Frontal cortex (tissue), 4 donors: Measurements from ENCODE around the gene KIAA0513. TPM values are rescaled to one million over a fixed set of nuclear protein-coding genes. Genes with fewer than 3 reads are reported as not detected.
"Not testable (repeated sequence)": the region's sequence is repeated elsewhere in the genome, so short reads cannot be mapped to it uniquely, and the experiment has no call there.

ENCODE experiments used
- DNase-seq, 2 donors: peaks; one replicate each; pipeline ENCODE4 v3.0.0; 2012; ENCODE audit warnings: low spot score in 2 of 2
- FAIRE-seq: peaks from 2 replicates; lab custom pipeline; 2012; peaks lifted over from hg19 to GRCh38; lab: Jason Lieb, UNC
- total RNA-seq: library from RNA; depleted of rRNA; stranded (reverse); fragments of >200 nt; gene quantifications from one replicate; pipeline ENCODE4 v1.2.3, GENCODE V29; 2014
- donor health status: control.
- donor health status: control.
- donor health status: control.

Gene KIAA0513
- total RNA-seq, 1 donor from 2014 or later: 55.8 TPM

DNA sequence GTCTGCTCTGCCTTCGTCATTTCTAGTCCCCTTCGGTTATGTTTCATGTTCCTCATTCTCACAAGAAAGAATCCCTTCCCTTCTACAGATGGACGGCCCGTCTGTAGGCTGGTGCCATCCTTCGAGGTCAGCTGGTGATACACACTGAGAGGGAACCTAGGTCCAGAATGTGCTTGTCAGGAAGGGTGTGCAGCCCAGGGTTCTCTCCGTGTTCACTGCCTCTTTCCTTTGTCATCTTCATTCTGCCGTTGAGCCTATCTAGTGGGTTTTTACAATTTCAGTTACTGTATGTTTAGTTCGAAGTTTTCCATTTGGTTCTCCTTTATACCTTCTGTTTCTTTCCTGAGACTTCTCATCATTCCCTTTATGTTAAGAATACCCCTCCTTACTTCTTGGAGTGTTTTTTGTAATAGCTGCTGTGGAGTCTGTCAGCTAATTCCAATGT is 18.9 kb downstream of the KIAA0513 start:
- no peak for DNase-seq
- FAIRE-seq: no peak

DNA sequence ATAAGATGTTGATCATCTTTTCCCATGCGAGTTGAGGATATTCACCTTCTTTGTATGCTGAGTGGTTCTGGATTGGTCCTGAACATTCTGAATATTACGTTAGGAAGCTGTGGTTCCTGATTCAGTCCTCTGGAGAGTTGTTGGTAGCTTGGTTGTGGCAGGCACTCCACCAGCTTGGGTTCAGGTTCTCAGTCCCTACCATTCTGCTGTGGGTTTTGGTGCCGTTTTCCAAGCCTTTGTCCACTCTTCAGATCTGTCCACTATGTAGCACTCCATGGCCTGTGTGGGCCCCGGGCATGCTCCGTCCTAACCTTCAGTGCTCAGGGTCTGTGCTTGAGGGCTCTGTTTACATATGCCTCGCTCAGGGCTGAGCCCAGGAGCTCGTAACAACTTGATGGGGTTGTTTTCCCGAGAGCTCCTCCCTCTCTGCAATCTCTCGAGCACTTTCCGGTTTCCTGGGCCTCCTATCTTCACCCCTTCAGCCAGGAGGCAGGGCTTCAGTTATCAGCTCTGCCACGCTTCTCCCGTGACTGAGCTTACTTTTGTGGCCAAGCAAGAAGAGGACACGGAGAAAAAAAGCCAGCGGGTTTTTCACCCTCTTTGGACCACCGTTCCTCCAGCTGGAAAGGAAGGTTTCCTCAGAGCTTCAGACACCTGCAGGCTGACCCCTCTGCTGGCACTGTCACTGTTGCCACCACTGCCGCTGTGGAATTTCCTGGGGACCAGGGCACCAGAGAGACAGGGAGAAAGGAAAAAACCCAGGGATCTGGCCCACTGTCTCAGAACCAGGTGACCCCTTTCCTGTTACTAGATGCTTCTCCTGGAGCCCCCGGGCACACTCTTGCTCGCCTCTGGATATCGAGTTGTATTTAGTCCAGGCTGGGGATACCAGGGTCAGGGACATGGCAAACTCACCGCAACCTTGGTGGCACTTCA is 19.6 kb downstream of the KIAA0513 start:
- FAIRE-seq: no peak
- DNase-seq: no peak

DNA sequence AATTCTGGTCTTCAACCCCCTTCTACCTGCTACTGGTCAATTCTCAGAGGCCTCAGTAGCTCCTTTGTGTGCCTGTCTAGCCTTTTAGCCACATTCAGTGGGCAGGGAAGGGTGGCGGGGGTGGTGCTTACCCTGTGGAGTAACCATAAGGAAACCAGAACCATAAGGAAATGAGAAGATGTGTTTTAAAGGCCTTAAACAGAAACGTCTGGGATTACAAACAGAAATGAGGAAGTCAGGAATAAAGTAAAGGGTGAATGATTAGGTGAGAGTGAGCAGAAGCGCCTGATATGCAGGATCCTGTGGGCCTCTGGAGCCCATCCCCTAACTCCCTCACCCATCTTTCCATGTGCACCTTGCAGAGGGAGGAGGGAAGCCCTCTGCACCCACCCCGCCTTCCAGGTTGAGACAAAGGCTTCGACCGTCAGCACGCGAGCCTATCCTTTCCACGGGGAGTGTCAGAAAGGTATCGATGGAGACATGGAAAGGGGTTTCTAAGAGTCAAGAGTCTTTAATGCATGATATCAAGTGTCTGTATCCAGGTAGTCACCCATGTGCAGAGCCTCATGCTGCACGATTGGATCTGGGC is 20.4 kb downstream of the KIAA0513 start:
- FAIRE-seq: no peak

DNA sequence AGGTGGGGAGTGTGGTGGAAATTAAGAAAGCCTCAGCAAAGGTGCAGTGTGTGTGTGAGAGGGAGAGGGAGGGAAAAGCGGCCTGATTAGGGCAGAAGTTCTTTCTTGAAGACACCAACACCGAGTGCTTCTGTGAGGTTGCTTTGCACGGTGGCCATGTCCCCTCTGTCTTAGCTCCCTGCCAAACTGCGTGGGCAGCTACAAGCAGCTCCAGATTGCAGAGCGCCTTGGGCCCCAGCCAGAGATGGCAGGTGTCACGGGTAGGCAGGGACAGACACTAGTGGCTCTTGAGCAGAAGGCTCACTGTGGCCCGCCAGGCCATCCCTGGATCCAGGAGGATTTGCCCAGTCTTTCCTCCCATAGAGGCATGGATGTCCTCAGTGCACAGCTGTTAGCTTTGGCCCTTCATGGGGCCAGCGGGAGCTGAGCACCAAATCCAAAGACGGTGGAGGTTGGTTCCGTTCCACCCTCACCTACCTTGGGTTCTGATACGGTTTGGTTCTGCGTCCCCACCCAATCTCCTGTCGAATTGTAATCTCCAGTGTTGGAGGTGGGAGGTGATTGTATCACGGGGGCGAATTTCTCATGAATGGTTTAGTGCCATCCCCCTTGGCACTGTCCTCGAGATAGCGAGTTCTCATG is 21.4 kb downstream of the KIAA0513 start:
- FAIRE-seq: no peak
- DNase-seq: no peak

More for the DNA sequence above, 20.4 kb downstream of the KIAA0513 start:
- DNase-seq: no peak

DNA sequence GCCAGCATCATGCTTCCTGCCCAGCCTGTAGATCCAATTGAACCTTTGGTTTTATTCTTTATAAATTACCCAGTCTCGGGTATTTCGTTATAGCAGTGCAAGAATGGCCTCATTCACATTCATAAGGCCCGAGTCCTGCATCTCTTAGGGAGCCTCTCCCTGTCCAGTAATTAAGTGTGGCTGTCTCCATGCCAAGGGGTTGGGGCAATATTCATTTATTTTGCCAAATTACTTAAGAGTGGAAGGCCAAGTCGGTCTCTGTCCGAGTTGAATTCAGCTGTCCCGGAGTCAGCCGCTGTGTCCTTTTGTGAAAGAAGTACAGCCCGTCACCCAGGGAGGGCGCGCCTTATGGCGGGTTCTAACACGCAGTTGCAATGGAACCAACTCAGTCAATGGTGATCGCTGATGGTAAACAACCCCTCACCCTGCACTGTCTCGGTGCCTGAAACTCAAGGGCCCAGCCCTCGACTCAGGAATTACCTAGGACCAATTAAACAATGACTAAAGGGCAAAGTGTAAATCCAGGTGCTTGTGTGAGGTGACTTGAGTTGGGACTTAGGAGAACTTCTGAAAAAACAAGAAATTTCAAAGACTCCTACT is 22.2 kb downstream of the KIAA0513 start:
- DNase-seq: no peak
- FAIRE-seq: no peak

DNA sequence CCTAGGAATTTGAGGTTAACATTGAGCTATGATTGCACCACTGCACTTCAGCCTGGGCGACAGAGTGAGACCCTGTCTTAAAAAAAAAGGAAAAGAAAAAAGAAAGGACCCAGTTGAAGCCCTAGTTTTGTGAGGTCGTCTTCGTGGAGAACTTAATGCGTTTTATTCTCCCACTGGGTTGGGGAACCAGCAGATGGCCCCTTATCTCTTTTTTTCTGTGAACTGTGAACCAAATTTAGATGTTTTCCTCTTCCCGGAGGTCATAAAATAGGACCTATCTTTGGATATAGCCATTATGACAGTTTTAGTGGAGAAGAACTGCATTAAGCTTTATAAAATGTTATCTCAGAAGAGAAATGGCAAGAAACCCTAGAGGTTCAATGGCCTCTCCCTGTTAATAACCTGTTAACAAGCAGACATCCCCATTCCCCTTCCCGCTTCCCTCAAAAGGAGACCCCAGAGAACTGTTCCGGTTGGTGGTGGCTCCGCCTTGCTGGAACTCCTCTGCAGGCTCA is 23.5 kb downstream of the KIAA0513 start:
- FAIRE-seq (no peak), DNase-seq (no peak)

DNA sequence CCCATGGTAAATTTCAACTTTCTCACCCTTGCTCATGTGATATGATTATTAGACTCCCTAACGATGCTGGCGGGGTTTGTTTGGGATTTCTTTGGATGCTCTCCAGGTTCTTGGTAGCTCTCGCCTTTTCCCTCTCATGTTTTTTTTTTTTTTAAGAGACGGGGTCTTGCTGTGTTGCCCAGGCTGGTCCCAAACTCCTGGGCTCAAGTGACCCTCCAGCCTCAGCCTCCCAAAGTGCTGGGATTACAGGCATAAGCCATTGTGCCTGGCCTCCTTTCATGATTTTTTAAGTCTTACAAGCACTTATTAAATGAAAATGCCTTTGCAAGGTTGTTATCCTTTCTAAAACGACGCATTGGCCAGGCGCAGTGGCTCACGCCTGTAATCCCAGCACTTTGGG is 24.1 kb downstream of the KIAA0513 start:
- FAIRE-seq: no peak
- DNase-seq: no peak

DNA sequence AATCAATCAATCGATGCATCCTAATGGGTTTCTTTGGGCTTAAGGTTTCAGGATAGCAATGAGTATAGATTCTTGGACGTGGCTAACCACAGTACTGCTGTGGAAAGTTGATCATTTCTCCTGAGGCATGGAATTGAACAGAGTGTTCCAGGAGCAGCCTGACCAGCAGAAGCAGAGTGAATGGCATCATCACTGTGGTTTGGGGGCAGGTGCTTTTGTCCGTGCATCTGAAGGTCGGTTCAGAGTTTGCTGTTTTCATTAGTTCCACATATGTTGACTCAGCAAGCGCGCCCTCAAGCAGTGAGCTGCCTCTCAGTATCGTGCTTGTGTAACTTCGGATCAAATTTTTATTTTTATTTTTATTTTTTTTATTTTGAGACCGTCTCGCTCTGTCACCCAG is 24.9 kb downstream of the KIAA0513 start:
- DNase-seq (no peak), FAIRE-seq (no peak)

DNA sequence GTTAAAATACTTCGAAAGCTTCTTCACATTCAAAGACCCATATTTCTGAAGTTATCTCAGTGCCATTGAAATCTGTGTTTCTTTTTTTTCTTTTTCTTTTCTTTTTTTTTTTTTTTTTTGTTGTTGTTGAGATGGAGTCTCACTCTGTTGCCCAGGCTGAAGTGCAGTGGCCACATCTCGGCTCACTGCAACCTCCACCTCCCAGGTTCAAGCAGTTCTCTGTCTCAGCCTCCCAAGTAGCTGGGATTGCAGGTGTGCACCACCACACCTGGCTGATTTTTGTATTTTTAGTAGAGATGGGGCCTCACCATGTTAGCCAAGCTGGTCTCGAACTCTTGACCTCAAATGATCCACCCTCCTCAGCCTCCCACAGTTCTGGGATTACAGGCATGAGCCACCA is 26.7 kb downstream of the KIAA0513 start:
- not testable (repeated sequence) for FAIRE-seq, DNase-seq

DNA sequence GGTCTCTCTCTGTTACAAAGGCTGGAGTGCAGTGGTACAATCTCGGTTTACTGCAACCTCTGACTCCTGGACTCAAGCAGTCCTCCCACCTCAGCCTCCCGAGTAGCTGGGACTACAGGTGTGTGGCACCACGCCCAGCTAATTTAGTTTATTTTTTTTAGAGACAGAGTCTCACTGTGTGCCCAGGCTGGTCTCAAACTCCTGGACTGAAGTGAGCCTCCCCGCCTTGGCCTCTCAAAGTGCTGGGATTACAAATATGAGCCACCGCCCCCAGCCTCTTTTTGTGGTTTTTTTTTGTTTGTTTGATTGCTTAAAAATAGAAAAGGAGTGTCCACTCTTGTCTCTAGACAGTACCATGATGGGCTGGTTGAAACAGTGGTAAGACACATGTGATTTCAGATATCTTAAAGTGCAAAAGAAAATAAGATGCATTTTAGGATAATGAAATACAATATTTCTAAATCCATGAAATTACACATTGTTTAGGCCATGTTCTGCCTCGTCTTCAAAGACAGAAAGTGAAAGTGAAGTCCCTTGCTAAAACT is 27.4 kb downstream of the KIAA0513 start:
- DNase-seq (no peak), FAIRE-seq (no peak)

DNA sequence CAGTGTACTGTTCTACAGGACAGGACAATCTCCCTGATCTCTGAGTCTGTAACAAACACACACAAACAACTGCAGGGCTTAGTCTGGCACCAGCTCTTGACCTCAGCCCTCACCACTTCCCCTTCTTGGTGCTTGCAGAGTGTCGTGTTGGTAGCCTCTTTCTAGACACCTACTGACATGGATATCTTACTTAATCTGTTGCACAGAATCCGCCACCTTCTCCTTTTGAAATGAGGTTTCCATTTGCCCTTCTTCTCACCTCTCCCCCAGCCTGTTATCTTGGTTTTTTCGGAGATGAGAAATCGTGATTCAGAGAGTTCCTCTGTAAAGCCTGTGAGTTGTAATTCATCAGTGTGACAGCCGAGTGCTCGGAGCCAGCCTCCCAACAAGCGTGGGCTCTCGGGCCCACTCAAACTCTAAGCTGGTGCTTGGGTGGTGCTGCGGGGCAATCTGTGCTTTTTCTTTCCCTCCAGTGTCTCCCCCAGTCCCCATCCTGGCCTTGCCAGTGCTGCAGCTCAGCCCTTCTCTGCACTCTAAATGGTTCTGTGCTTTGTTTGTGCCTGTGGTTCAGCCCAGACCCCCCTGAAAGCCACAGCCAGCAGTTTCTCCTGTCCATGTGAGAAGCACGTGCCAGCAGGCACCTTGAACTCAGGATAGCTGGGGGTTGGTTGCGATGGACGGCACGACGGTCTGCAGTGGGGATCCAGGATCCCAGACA is 28.1 kb downstream of the KIAA0513 start:
- no peak for FAIRE-seq

DNA sequence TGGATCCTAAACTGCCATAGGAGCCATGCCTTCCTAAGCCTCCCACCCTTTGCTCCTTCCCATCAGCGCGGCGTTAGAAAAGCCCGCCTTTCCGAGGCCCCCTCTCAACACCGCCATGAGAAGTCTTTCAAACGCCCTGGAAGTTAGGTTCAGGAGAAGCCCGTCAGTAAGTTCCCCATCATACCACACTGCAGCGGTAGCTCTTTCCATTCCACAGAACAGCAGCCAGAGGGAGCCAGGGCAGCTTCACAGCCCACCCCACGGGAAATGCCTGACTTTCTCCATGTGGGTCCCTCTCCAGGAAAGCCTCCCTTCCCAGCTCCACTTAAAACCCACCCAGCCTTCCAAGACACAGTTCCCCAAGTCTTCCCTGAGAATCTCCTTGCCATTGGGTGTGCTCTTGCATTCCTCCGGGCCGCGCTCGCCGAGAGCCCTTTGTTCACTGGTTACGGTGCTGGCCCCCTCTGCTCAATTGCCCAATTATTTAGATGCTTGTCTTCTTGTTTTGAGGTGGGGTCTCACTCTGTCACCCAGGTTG is 28.7 kb downstream of the KIAA0513 start:
- DNase-seq: no peak
- no peak for FAIRE-seq

More for the DNA sequence above, 28.1 kb downstream of the KIAA0513 start:
- no peak for DNase-seq

DNA sequence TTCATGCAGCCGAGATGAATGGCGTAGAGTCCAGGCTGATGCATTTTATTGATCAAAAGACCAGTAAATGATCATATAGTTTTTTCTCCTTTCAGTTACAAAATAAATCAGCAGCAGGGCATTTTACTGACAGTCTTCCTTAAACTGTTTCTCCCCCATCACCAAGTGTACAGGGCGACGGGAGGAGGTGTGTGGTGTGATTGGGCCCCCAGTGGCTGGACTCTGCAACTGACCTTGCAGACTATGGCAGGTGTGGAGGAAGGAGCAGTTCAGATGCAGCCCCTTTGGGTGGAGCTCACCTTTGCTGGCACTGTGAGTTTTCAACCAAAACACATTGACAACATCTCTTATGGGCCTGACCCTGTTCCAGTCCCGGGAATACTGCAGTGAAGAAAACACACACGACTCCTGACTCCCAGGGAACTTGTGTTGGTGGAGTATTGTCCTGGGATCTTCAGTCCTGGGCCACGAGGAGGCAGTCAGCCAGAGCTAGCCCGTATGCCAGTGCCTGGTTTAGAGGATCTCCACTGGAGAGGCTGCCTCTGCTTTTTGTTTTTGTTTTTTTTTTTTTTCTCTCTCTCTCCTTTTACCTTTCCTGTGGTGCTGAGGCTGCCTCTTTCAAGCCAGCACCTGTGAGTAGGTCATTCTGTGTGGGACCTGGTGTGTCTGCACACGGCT is 29.8 kb downstream of the KIAA0513 start:
- DNase-seq: no peak
- no peak for FAIRE-seq

DNA sequence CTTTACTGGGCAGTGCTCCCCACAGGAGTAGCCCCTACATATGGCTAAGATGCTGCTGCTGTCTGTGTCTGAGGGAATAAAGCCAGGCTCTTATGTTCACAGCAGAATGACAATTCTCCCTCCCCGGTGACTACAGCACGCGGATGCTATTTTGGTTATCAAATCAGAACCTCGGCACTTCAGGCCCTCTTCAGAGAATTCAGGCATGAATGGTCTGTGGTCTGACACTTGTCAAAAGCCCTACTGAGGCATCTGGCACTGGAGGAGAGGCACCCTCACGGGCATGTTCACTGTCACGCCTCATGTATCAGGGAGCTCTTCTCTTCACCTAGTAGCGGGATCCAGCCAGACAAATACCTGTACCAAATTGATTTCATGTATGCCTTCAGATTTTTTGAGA is 30.4 kb downstream of the KIAA0513 start:
- no peak for DNase-seq
- no peak for FAIRE-seq

DNA sequence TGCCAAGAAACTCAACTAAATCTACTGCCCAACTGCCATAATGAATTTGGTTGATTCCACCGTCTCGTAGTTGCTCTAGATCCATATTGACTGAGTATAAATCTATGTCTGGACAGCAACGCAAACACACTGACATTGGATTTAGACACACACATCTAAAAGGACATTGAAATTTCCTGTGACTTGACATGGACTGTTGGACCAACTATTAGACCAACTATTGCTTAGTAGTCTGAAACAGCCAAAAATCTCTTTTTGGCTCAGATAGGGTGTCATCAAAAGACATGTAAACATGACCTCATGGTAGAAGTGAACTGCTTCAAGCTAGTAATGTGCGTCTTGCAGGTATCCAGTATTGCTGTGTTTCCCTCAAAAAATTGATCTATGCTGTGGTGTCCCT is 31.3 kb downstream of the KIAA0513 start:
- FAIRE-seq (no peak), DNase-seq (no peak)

DNA sequence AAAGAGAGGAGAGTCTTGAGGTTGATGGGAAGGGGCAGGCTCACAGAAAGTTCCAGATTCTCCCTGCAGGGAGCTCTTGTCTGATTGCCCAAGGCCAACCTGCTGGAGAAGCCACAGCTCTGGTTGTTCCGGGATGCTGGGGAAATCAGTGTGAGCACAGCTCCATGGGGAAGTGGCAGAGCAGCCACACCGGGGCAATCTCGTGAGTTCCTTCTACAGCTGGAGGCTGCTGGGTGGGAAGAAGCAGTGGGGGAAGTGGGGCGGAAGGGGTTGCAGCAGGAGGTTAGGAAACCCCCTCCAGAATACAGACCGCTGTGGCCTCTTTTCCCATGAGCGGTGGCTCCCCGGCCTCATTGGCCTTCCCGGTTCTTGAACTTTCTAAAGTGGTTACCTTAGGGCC is 34.0 kb downstream of the KIAA0513 start:
- no peak for FAIRE-seq
- no peak for DNase-seq

DNA sequence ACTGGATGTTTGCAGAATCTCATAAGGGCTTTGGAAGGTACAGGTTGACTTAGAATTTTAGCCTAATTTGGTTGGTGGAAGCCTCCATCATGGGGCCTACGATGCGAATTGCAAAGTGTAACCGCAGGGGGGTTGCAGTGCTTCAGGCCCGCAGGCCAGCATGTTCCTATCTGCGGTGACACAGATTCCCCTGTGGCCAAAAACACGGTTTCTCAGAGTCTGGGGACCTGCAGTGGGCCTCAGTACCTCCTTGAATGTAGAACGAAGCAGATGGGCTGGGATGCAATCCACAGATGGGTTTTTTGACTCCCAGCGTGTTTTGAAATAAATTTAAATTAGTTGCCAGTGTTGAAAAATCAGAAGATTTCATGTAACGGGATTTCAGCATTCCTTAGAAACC is 34.7 kb downstream of the KIAA0513 start:
- FAIRE-seq (no peak), DNase-seq (no peak)

DNA sequence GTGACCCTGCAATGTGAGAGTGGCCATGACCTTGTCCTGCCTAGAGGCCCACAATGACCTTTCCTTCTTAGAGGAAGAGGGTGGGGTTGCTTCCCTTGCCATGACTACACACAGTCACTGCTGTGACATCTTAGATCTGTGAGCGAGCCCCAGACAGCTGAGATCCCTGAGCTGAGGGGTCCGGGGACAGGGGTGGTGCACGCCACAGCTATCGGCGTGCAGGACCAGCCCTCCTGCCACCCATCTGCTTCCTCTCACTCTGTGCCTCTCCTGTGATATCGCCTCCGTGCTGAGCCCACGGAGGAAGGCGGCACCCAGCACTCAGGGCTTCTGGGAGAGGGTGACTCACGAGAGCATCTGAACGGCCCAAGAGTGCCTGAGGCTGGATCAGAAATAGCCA is 35.2 kb downstream of the KIAA0513 start:
- no peak for FAIRE-seq
- no peak for DNase-seq

DNA sequence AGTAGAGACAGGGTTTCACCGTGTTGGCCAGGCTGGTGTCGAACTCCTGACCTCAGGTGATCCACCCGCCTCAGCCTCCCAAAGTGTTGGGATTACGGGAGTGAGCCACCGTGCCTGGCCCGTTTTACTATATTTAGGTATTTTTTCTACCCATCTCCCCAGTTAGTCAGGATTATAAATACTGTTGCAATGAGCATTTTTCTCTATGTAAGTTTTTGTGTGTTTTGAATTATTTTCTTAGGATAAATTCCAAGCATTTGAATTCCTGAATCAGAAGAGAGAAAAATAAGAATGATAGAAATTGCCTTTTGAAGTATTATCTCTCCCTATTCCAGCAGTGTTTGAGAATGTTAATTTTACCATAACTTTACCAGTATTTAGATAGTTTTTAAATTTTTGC is 36.6 kb downstream of the KIAA0513 start:
- no peak for FAIRE-seq
- no peak for DNase-seq
